Measurements from ENCODE around the gene ZNF385B.

DNA sequence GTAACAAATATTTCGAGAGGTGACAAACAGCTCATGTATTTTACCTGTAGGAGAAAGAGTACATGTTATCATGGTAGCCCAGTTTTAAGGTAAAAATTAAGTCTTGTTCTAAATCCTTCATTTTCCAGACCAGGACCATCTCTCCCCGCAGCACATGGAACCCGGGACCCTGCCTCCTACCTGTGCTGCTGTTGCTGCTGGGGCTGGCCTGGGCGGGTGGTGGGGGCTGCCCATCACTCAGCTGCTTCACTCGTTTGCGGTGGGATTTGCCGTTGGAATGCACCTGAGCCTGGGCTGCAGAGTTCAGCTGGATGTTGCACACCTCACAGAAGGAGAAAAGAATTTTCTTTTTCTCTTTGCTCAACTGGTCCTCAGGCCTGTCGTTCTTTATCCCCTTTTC is 92.1 kb downstream of the ZNF385B start:
- TF ChIP-seq POLR2A (IDR thresholded peaks at IDR 0.05) (no peak), CTCF (IDR thresholded peaks at IDR 0.05) (no peak)

All from heart left ventricle (tissue), 13 donors.